GM18867 (cell line): ENCODE data around the gene TBC1D17.

ENCODE experiments used
- ATAC-seq: cut with Tn5 transposase; IDR thresholded peaks from one replicate; pipeline ENCODE4 v1.9.1; 2021; ENCODE audit warnings: mild to moderate bottlenecking, moderate library complexity; ENCODE audit not compliant: unreplicated experiment

TBC1D17 gene

DNA sequence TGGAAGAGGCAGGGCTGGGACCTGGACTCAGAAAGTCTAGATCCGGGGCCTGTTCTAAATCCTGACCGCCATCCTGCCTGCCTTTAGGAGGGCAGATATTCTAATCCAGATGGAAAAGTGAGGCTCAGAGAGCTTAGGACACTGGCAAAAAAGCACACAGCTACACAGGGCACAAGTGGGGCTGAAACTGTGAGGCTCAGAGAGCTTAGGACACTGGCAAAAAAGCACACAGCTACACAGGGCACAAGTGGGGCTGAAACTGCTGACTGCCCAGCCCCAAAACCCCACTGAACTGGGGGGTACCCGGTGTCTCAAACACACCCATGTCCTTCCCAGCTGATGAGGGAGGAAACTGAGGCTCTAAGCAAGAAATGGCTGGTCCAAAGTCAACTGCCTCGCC, 2.3 kb upstream of the TBC1D17 start:
- no peak for ATAC-seq

DNA sequence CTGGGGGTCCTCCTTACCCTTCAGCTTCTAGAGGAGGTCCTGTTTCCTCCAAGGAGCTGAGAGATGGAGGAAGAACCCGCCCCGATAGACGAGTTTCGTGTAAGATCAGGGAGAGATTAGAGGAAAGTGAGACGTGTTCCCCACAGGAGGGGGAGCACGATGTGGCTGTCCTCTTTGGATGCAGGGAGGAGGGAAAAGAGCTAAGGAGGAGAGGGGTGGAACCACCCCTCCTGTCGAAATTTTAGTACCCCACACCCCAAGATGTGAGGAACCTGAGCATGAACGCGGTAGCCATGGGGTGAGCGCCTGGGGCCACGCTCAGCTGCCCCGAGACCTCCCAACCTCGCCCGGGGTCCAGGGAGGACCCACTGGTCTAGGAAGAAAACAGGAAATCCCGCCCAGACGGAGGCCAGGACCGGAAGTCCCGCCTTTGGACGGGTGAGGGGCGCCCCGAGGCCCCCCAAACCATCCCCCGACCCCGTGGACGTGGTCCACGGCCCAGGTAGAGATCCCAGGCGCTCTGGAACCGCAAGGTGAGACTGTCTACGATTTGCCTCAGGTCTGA, 1.6 kb upstream of the TBC1D17 start:
- ATAC-seq: no peak

DNA sequence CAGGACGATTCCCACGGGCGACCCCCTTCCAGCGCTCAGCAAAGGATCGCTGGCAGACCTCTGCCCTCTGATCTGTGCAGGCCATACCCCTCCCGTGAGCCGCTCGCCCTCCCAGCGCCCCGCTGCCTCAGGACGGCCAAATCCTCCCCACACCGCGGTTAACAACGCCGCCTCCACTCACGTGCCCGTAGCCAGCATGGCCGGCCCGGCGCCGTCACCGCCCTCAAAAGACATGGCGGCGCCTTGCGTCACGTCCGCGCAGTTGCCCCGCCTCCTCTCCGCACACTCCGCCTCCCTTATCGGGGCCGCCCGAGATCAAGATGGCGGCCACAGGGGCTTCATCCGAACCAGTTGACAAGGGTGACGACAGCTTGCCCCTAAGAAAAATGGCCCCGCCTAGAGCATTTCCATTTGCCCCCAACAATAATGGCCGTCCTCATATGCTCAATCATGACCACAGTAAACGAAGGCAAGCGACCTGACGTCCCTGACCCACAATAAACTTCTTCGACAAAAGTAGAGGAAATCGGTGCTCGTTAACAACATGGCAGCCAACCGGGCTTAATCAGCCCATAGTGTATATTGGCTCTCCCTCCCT, 981 bp upstream of the TBC1D17 start:
- ATAC-seq: peak; percentile 47

DNA sequence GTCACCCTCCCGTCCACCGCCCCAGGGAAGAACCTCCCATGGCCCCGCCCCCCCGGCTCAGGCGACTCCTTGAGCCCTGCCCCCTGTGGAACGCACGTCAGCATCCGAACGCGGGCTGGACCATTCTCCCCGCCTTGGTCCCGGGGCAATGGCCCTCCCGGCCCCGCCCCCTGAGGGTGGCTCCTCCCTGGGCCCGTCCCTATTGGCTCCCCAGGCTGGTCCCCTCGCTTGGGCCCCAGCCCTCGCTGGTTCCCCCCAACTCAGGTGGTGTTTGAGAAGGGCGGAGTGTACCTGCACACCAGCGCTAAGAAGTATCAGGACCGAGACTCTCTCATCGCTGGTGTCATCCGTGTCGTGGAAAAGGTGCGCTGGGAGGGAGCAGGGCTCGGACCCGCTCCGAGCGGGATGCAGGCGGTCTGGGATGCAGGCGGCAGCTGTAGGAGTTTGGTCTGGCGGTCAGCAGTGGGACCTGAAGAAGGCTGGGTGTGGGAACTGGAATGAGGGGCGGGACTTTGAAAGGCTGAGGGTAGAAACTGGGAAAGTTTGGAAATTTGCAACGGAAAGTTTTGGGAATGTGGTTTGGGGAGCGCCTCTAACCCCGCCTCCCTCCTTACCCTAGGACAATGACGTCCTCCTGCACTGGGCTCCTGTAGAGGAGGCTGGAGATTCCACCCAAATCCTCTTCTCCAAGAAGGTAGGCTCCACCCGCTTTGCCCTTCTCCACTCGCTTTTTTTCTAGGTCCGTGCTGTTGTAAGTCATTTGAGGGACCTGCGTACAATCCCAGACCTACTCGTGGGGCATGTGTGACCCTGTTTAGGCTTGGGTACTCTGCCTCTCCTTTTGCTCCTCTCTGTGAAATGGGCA, 609 bp downstream of the TBC1D17 start:
- ATAC-seq: peak; percentile 42

- no peak for ATAC-seq
Measured at GRCh38 chr19:49878744-49879070, 1.2 kb downstream of the TBC1D17 start.

DNA sequence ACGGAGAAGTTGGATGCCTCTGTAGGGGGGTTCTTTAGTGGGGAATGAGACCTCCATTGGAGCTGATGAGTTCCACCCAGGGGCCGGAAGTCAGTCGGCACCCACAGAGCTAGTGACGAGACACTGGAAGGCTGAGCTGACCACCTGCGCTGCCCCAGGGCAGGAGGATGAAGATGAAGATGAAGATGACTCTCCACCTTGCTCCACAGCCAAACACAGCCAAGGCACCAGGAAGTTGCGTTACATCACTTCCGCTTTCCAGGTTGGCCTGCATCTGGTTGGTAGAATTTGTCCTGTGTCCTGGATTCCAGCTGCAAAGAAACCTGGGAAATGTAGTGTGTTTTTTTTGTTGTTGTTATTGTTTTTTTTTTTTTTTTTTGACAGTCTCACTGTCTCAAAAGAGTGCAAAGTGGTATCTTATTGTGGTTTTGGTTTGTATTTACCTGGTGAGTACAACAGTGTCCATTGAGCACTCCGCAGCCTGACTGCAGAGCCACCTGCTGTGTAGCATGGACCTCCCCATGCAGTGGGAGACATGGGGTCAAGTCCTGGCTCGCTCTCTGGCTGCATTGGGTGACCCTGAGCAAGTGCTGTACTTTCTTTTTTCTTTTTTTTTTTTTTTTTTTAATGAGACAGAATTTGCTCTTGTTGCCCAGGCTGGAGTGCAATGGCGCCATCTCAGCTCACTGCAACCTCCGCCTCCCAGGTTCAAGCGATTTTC, 1.9 kb downstream of the TBC1D17 start:
- ATAC-seq: no peak

- ATAC-seq: no peak
Measured at GRCh38 chr19:49880162-49880869, 2.8 kb downstream of the TBC1D17 start.

GRCh38 chr19:49881186-49881585, 3.7 kb downstream of the TBC1D17 start:
- no peak for ATAC-seq

GRCh38 chr19:49881672-49882394, 4.3 kb downstream of the TBC1D17 start:
- no peak for ATAC-seq

GRCh38 chr19:49882643-49883042, 5.1 kb downstream of the TBC1D17 start:
- ATAC-seq: no peak

DNA sequence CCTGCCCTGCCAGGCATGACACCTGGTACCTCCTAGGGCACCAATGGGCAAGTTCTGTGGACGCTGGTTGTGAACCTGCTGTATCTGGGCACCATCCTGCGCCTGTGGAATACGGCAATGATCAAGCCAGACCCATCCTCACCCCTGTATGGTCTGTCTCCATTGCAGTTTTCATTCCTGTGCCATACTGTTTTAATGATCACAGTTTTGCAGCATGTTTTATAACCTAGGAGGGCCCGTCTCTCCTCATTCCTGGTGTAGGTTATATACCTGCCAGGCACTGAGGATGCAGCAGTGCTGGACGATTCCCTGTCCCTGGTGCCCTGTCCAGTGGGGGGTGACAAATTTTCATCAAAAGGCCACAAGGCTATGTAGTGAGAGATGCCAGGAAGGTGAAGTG, 5.6 kb downstream of the TBC1D17 start:
- ATAC-seq: no peak

GRCh38 chr19:49884109-49884508, 6.6 kb downstream of the TBC1D17 start:
- ATAC-seq: no peak

GRCh38 chr19:49884760-49885159, 7.3 kb downstream of the TBC1D17 start:
- ATAC-seq: no peak

GRCh38 chr19:49887037-49887664, 9.6 kb downstream of the TBC1D17 start:
- ATAC-seq: no peak

- no peak for ATAC-seq
Measured at GRCh38 chr19:49887665-49888509, 10.4 kb downstream of the TBC1D17 start.

DNA sequence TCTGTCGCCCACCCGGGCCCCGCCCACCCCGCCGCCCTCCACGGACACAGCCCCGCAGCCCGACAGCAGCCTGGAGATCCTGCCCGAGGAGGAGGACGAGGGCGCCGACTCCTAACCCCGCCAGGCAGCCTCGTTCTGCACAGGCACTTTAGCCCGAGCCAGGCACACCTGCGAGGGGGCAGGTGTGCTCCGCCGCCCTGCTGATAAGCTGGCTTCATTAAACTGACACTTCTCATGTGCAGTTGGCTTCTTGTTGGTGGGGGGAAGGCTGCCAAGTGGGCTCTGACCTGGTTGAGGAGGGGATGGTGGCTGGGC, 11.0 kb downstream of the TBC1D17 start:
- no peak for ATAC-seq

DNA sequence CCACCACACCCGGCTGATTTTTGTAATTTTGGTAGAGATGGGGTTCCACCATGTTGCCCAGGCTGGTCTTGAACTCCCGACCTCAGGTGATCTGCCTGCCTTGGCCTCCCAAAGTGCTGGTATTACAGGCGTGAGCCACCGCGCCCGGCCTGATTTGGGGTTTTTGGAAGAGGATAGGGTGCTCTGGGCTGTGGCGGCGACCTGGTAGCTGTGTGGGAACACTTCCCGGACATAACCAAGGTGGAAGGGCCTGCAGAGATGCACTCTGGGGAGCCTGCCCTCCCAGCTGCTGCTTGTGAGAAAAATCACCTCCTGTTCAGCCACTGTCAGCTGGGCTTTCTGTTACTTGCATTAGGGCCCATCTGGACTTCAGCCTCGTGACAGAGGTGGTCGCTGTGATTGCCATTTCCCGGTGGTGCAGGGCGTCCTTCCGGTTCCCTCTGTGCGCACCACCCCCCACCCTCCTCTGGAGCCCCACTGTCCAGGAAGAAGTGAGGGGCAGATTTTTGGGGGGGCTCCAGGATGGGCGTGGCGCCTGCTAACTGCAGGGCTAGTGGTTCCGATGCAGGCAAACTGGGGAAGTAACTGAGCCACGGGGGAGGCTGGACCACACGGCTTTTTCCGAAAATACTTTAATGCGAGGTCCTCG, 11.7 kb downstream of the TBC1D17 start:
- no peak for ATAC-seq

- no peak for ATAC-seq
Measured at GRCh38 chr19:49889687-49890348, 12.3 kb downstream of the TBC1D17 start.
